GM06990 (cell line): ENCODE results near the gene ARPC1B.
"Not testable (repeated sequence)": the region's sequence is repeated elsewhere in the genome, so short reads cannot be mapped to it uniquely, and the experiment has no call there.

Experiments
- DNase-seq: peaks from one replicate; pipeline ENCODE4 v3.0.0-alpha.2; 2011; ENCODE audit not compliant: insufficient read length; ENCODE audit errors: extremely low read depth
- H3K27me3 ChIP-seq: replicated peaks from 2 replicates; pipeline ENCODE4 v1.6.0; 2011; ENCODE audit warnings: low read length; ENCODE audit not compliant: control insufficient read depth, insufficient read depth
- H3K36me3 ChIP-seq: 2 replicates; pipeline ENCODE4 v1.5.1; 2011; ENCODE audit warnings: low read length; ENCODE audit not compliant: control insufficient read depth, insufficient read depth
- H3K4me3 ChIP-seq: replicated peaks from 2 replicates; pipeline ENCODE4 v1.5.1; 2011; ENCODE audit warnings: low read depth, mild to moderate bottlenecking, control low read depth, low read length
- CTCF ChIP-seq: IDR thresholded peaks from 2 replicates; pipeline ENCODE4 v1.5.1; 2011; ENCODE audit warnings: low read length, control low read depth, mild to moderate bottlenecking, inconsistent platforms; ENCODE audit not compliant: insufficient read depth, poor library complexity, severe bottlenecking

The ARPC1B gene

DNA sequence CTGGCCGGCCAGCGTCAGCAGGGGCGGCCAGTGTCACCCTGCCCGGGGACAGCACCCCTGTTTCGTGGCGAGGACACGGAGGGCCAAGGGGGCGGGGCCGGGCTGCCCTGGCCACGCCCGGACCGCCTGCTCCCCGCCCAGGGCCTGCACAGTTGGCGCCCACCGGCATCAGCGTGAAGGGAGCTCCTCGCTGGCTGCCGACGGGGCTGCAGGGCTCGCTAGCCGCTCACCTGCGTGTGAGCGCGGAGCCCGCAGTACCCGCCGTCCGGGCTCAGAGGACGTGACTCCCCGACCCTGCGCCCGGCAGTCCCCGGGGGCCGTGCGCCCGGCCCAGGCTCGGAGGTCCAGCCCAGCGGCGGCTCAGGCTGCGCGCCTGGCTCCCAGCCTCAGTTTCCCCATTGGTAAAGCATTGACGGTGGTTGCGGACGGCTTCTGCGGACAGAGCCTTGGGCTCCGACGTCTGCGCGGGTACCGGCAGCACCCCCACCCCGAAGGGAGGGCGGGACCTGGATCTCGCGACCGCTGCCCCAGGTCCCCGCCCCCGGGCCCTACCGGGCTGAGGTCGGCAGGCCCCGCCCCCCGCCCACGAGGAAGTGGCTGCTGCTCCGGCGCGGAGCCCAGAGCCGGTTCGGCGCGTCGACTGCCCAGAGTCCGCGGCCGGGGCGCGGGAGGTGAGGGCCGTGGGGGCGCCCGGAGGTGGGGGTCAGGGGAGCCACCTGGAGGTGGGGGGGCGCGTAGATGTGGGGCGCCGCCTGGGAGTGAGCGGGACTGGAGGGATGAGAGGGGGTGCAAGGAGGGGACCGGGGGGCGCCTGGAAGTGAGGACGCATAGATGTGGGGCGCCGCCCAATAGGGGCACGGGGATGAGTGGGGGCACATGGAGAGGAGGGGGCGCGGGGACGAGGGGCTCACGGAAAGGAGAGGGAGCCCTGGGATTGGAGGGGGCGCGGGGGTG lies at the start of gene ARPC1B:
Gene ARPC1B (plus strand): TSS at position 620 of the 954 bp plus-strand sequence. CDS start 10,985 bp downstream, outside the sequence.
- peak within 1 kb of the TSS; percentile 95 for H3K4me3 ChIP-seq
- no peak for TF ChIP-seq CTCF
- DNase-seq = peak; percentile 89

DNA sequence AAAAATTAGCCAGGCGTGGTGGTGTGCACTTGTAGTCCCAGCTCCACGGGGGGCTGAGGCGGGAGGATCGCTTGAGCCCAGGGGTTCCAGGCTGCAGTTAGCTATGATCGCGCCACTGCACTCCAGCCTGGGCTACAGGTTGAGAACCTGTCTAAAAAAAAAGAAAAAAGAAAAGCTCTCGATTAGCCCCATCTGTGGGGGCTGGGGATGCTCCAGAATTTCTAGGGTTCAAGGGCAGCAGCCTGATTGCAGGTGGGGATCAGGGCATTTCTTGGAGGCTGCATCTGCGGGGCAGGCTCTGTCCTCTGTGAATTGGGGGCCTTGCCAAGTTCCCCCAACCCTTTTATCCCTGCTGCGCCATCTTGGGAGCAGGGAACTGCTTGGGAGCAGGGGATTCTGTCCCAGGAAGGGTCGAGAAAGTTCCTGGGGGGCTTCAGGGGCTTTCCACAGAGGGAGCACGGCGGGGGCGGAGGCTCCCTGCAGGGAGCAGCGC lies 49.5 kb upstream of the ARPC1B start:
- DNase-seq = no peak
- no peak for TF ChIP-seq CTCF
- H3K36me3 ChIP-seq = no peaks in the 10 kb centered on the region
- no peaks in the 10 kb centered on the region for H3K27me3 ChIP-seq
- H3K4me3 ChIP-seq = peak overlapping the region; percentile 92

More for the DNA sequence above, at the start of gene ARPC1B:
- Histone ChIP-seq H3K36me3 (peaks cover 11% of the 10 kb centered on the region), H3K27me3 (no peaks in the 10 kb centered on the region)

GRCh38 chr7:99325592-99326407 lies 48.7 kb upstream of the ARPC1B start, which contains the start of gene ARPC1A:
Gene ARPC1A, plus strand, starts transcription at chr7:99325898. Its CDS starts 7,456 bp downstream, at chr7:99333354.
- Histone ChIP-seq H3K36me3 (no peaks in the 10 kb centered on the region), H3K27me3 (no peaks in the 10 kb centered on the region), H3K4me3 (peak within 1 kb of the TSS; percentile 92)
- DNase-seq = peak; percentile 99
- no peak for TF ChIP-seq CTCF

DNA sequence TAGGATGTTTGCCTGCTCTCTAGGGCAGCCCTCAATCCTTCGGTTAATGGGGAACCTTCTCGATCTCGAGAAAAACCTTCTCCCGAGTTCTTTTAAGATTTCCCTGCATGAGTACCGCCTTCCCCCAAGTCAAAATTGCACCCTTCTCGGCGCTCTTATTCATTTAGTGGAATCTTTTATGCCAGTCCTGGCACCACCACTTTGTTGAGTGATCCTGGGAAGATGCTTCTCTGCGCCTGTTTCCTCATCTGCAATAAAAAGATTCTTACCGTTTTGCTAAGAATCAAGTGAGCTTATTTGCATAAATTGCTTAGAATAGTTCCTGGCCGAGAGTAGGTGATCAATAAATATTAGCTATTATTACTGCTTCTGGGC lies 48.1 kb upstream of the ARPC1B start:
- Histone ChIP-seq H3K4me3 (peak overlapping the region; percentile 92), H3K27me3 (no peaks in the 10 kb centered on the region), H3K36me3 (no peaks in the 10 kb centered on the region)
- no peak for DNase-seq
- TF ChIP-seq CTCF = no peak

GRCh38 chr7:99330314-99330961 lies 44.1 kb upstream of the ARPC1B start:
- H3K27me3 ChIP-seq, DNase-seq, H3K4me3 ChIP-seq, H3K36me3 ChIP-seq: not testable (repeated sequence)

DNA sequence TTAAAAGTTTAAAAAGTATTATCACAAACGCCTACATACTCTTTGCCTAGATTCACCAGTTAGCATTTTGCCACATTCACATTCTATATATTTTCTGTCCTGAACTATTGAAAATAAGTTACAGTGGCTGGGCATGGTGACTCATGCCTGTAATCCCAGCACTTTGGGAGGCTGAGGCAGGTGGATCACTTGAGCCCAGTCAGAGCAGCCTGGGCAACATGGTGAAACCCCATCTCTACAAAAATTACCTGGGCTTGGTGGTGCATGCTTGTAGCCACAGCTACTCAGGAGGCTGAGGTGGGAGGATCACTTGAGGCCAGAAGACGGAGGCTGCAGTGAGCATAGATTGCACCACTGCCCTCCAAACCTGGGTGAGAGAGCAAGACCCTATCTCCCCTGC lies 43.5 kb upstream of the ARPC1B start:
- Histone ChIP-seq H3K4me3 (no peak overlapping the region), H3K27me3 (no peaks in the 10 kb centered on the region), H3K36me3 (peaks cover 2% of the 10 kb centered on the region)
- TF ChIP-seq CTCF = no peak
- DNase-seq = no peak
